H1 (cell line): ENCODE results near the gene C10orf95. TPM values are rescaled to one million over a fixed set of nuclear protein-coding genes. Genes with fewer than 3 reads are reported as not detected.

ENCODE experiments used
- CTCF ChIA-PET: fragments of 300-600 bp; sonication (Branson Sonifier 250); formaldehyde crosslinking; loops from one replicate; lab custom pipeline; 2021; ENCODE audit not compliant: partially characterized antibody; lab: Charles Lee
- POLR2A ChIA-PET: fragments of 300-600 bp; sonication (Branson Sonifier 250); formaldehyde crosslinking; loops from one replicate; lab custom pipeline; 2021; ENCODE audit warnings: inconsistent platforms; ENCODE audit not compliant: partially characterized antibody; lab: Charles Lee
- DNase-seq, 2 experiments: peaks; one replicate each; pipeline versions ENCODE4 v3.0.0 to v3.0.0-alpha.2; 2010 to 2022; ENCODE audit warnings: low spot score in 2 of 2, low read depth in 1 of 2, mixed read lengths in 1 of 2
- FAIRE-seq: peaks from 2 replicates; lab custom pipeline; 2011; peaks lifted over from hg19 to GRCh38; lab: Jason Lieb, UNC
- H2AFZ ChIP-seq: 2 replicates; pipeline ENCODE4 v1.8.1; 2012; ENCODE audit warnings: low read length, inconsistent platforms
- H2AK5ac ChIP-seq: 2 replicates; pipeline ENCODE4 v1.6.1; 2013; ENCODE audit warnings: low read depth, low read length
- H2BK120ac ChIP-seq: replicated peaks from 2 replicates; pipeline ENCODE3; 2013; ENCODE audit warnings: low read depth, low read length, inconsistent platforms
- H2BK12ac ChIP-seq: 2 replicates; pipeline ENCODE4 v1.6.1; 2013; ENCODE audit warnings: low read depth, low read length
- H2BK15ac ChIP-seq: 2 replicates; pipeline ENCODE4 v1.6.1; 2013; ENCODE audit warnings: low read length
- H2BK20ac ChIP-seq: 2 replicates; pipeline ENCODE4 v1.6.1; 2013; ENCODE audit warnings: low read length
- H2BK5ac ChIP-seq: 2 replicates; pipeline ENCODE4 v1.6.1; 2013; ENCODE audit warnings: low read depth, low read length
- H3K14ac ChIP-seq: 2 replicates; pipeline ENCODE4 v1.6.1; 2013; ENCODE audit warnings: inconsistent platforms; ENCODE audit not compliant: insufficient read length
- H3K18ac ChIP-seq: 2 replicates; pipeline ENCODE4 v1.6.1; 2013; ENCODE audit warnings: low read length; ENCODE audit errors: extremely low read depth
- H3K23ac ChIP-seq: 2 replicates; pipeline ENCODE4 v1.6.1; 2013; ENCODE audit warnings: inconsistent platforms; ENCODE audit not compliant: insufficient read length
- H3K23me2 ChIP-seq: 2 replicates; pipeline ENCODE4 v1.6.1; 2013; ENCODE audit warnings: low read depth, low read length
- H3K27ac ChIP-seq: 2 replicates; pipeline ENCODE4 v1.6.1; 2011; ENCODE audit warnings: low read depth, low read length, inconsistent platforms
- H3K27me3 ChIP-seq, 4 experiments: replicated peaks in 1 of 4; 1 replicate in 1 of 4; 2 replicates in 3 of 4; pipeline versions ENCODE4 v1.6.1 to v1.8.1; 2011 to 2013; ENCODE audit warnings: low read length in 3 of 4, mild to moderate bottlenecking in 3 of 4, inconsistent platforms in 2 of 4, mixed read lengths in 2 of 4, moderate library complexity in 1 of 4; ENCODE audit not compliant: control insufficient read depth in 3 of 4, insufficient read depth in 3 of 4; ENCODE audit errors: extremely low read depth in 1 of 4
- H3K36me3 ChIP-seq, 4 experiments: 2 replicates each; pipeline versions ENCODE4 v1.6.1 to v1.8.1; 2011 to 2013; ENCODE audit warnings: mild to moderate bottlenecking in 4 of 4, low read length in 3 of 4, moderate library complexity in 2 of 4, control low read depth in 1 of 4, inconsistent platforms in 1 of 4; ENCODE audit not compliant: insufficient read depth in 4 of 4, control insufficient read depth in 2 of 4
- H3K4ac ChIP-seq: replicated peaks from 2 replicates; pipeline ENCODE3; 2013; ENCODE audit warnings: low read length, low read depth, mixed read lengths, inconsistent platforms; ENCODE audit not compliant: insufficient read length
- H3K4me1 ChIP-seq, 4 experiments: replicated peaks in 1 of 4; 1 replicate in 1 of 4; 2 replicates in 3 of 4; pipeline versions ENCODE4 v1.6.1 to v1.8.1; 2011 to 2013; ENCODE audit warnings: low read length in 3 of 4, inconsistent platforms in 2 of 4, mixed read lengths in 1 of 4; ENCODE audit not compliant: insufficient read depth in 4 of 4, control insufficient read depth in 3 of 4
- H3K4me2 ChIP-seq, 2 experiments: 2 replicates each; pipeline versions ENCODE4 v1.6.1 to v1.8.1; 2011 to 2013; ENCODE audit warnings: low read depth in 2 of 2, low read length in 2 of 2, control low read depth in 1 of 2, inconsistent platforms in 1 of 2, mild to moderate bottlenecking in 1 of 2; ENCODE audit not compliant: insufficient read depth in 1 of 2
- H3K4me3 ChIP-seq, 4 experiments: fragments of 200-600, 300-600 bp in 1 of 4; sonication (generic), shearing (Covaris generic), sonication (Bioruptor Twin) in 1 of 4; 2 replicates each; pipeline versions ENCODE4 v1.5.1 to v1.8.1; 2011 to 2016; ENCODE audit warnings: low read length in 4 of 4, low read depth in 3 of 4, control low read depth in 2 of 4, inconsistent platforms in 2 of 4, mild to moderate bottlenecking in 2 of 4, mixed read lengths in 1 of 4, moderate library complexity in 1 of 4; ENCODE audit not compliant: insufficient read depth in 2 of 4; ENCODE audit errors: extremely low read depth in 1 of 4
- H3K56ac ChIP-seq: replicated peaks from 2 replicates; pipeline ENCODE3; 2013; ENCODE audit warnings: low read depth, mild to moderate bottlenecking, mixed read lengths, low read length, inconsistent platforms; ENCODE audit not compliant: insufficient read length
- H3K79me1 ChIP-seq: 2 replicates; pipeline ENCODE4 v1.6.1; 2013; ENCODE audit warnings: low read depth, low read length, control low read depth
- H3K79me2 ChIP-seq, 2 experiments: 2 replicates each; pipeline versions ENCODE4 v1.6.1 to v1.8.1; 2012 to 2013; ENCODE audit warnings: low read length in 2 of 2, mild to moderate bottlenecking in 2 of 2, inconsistent platforms in 1 of 2; ENCODE audit not compliant: insufficient read depth in 2 of 2, control insufficient read depth in 1 of 2
- H3K9ac ChIP-seq, 4 experiments: replicated peaks in 1 of 4; 1 replicate in 1 of 4; 2 replicates in 3 of 4; pipeline versions ENCODE4 v1.6.1 to v1.8.1; 2011 to 2013; ENCODE audit warnings: low read depth in 3 of 4, low read length in 3 of 4, control low read depth in 2 of 4, mild to moderate bottlenecking in 2 of 4, moderate library complexity in 2 of 4, inconsistent platforms in 1 of 4; ENCODE audit errors: extremely low read depth in 1 of 4
- H3K9me3 ChIP-seq, 2 experiments: 2 replicates each; pipeline versions ENCODE4 v1.6.1 to v1.8.1; 2012 to 2013; ENCODE audit warnings: mild to moderate bottlenecking in 2 of 2, moderate library complexity in 2 of 2, control low read depth in 1 of 2, inconsistent platforms in 1 of 2, low read depth in 1 of 2, low read length in 1 of 2, mixed read lengths in 1 of 2; ENCODE audit not compliant: insufficient read depth in 2 of 2
- H4K20me1 ChIP-seq, 2 experiments: replicated peaks in 1 of 2; 2 replicates each; pipeline versions ENCODE3 to v1.8.1; 2011 to 2013; ENCODE audit warnings: inconsistent platforms in 2 of 2, low read length in 2 of 2, mild to moderate bottlenecking in 1 of 2; ENCODE audit not compliant: insufficient read depth in 2 of 2, control insufficient read depth in 1 of 2
- H4K5ac ChIP-seq: 2 replicates; pipeline ENCODE4 v1.6.1; 2013; ENCODE audit warnings: low read length, low read depth, mixed read lengths, inconsistent platforms; ENCODE audit not compliant: insufficient read length
- H4K8ac ChIP-seq: 2 replicates; pipeline ENCODE4 v1.8.0; 2013; ENCODE audit warnings: mild to moderate bottlenecking, moderate library complexity, low read length, inconsistent platforms; ENCODE audit not compliant: insufficient read depth; ENCODE audit errors: extremely low read depth
- H4K91ac ChIP-seq: replicated peaks from 2 replicates; pipeline ENCODE3; 2013; ENCODE audit warnings: low read length, mixed read lengths, inconsistent platforms; ENCODE audit not compliant: insufficient read length
- CBX5 ChIP-seq: fragments of 300-800, 300-1000 bp; sonication (generic); IDR thresholded peaks from 2 replicates; pipeline ENCODE4 v1.7.1; 2016; ENCODE audit warnings: antibody characterized with exemption, low read length, low read depth
- CEBPB ChIP-seq: IDR thresholded peaks from 2 replicates; pipeline ENCODE4 v1.6.1; 2012; ENCODE audit warnings: low read depth, low read length
- CHD2 ChIP-seq: IDR thresholded peaks from 2 replicates; pipeline ENCODE4 v1.6.1; 2012; ENCODE audit warnings: low read length, improper control_type of control experiment
- FOSL1 ChIP-seq: IDR thresholded peaks from 2 replicates; pipeline ENCODE4 v1.6.1; 2011; ENCODE audit warnings: mild to moderate bottlenecking, low read depth, low read length, moderate library complexity; ENCODE audit not compliant: insufficient read depth
- GABPA ChIP-seq: IDR thresholded peaks from 2 replicates; pipeline ENCODE4 v1.6.1; 2011; ENCODE audit warnings: mild to moderate bottlenecking, low read length, moderate library complexity, borderline replicate concordance; ENCODE audit not compliant: insufficient read depth
- KDM4A ChIP-seq: IDR thresholded peaks from one replicate; pipeline ENCODE4 v1.7.1; 2012; ENCODE audit warnings: low read depth, mild to moderate bottlenecking, moderate library complexity, low read length, inconsistent platforms; ENCODE audit not compliant: severe bottlenecking
- MAX ChIP-seq: IDR thresholded peaks from 2 replicates; pipeline ENCODE4 v1.6.1; 2012; ENCODE audit warnings: inconsistent platforms
- RBBP5 ChIP-seq: IDR thresholded peaks from 2 replicates; pipeline ENCODE4 v1.7.1; 2012; ENCODE audit warnings: low read depth, mild to moderate bottlenecking, inconsistent platforms, low read length, moderate library complexity, borderline replicate concordance
- SAP30 ChIP-seq: fragments of 300-600 bp; sonication (generic); IDR thresholded peaks from 2 replicates; pipeline ENCODE4 v1.7.1; 2012; ENCODE audit warnings: low read length, moderate library complexity, mild to moderate bottlenecking, inconsistent platforms; ENCODE audit not compliant: insufficient read depth, insufficient replicate concordance
- SIN3A ChIP-seq, 2 experiments: IDR thresholded peaks in 1 of 2; conservative IDR thresholded peaks in 1 of 2; 2 replicates each; pipeline ENCODE4 v1.6.1; 2011 to 2012; ENCODE audit warnings: low read length in 2 of 2, improper control_type of control experiment in 1 of 2, low read depth in 1 of 2, mild to moderate bottlenecking in 1 of 2
- SIX5 ChIP-seq: IDR thresholded peaks from 2 replicates; pipeline ENCODE4 v1.6.1; 2011; ENCODE audit warnings: mild to moderate bottlenecking, low read depth, low read length
- SRF ChIP-seq: IDR thresholded peaks from 2 replicates; pipeline ENCODE4 v1.6.1; 2011; ENCODE audit warnings: mild to moderate bottlenecking, low read depth, low read length, moderate library complexity
- TBP ChIP-seq: IDR thresholded peaks from 2 replicates; pipeline ENCODE4 v1.6.1; 2011; ENCODE audit warnings: low read depth, low read length, improper control_type of control experiment
- YY1 ChIP-seq: IDR thresholded peaks from 2 replicates; pipeline ENCODE4 v1.6.1; 2011; ENCODE audit warnings: low read depth, mild to moderate bottlenecking, low read length
- WGBS, 2 experiments: shearing (Covaris generic) in 1 of 2; methylation state at CpG; one replicate each; pipeline versions ENCODE4 v1.1.6 to v1.1.7; 2013 to 2015; ENCODE audit warnings: low lambda C conversion rate in 2 of 2, mixed read lengths in 2 of 2, inconsistent platforms in 1 of 2, low coverage in 1 of 2, missing lambda C conversion rate in 1 of 2; ENCODE audit not compliant: insufficient replicate concordance in 2 of 2, insufficient coverage in 1 of 2, insufficient read length in 1 of 2; ENCODE audit errors: extremely low coverage in 1 of 2, missing lambda C conversion rate in 1 of 2; 5-methylcytosine and 5-hydroxymethylcytosine counted together
- polyA plus RNA-seq, 7 experiments: library from polyadenylated mRNA; depleted of rRNA in 3 of 7; stranded (reverse) in 5 of 7; unstranded in 2 of 7; fragments of >200 nt in 5 of 7; fragments of 200-250 nt in 2 of 7; gene quantifications; 1 replicate in 5 of 7; 2 replicates in 1 of 7; 4 replicates in 1 of 7; pipeline versions ENCODE4 v1.2.1 to v1.2.3, GENCODE V29; 2011 to 2013; ENCODE audit warnings: missing spikeins in 2 of 7, mixed read lengths in 2 of 7
- total RNA-seq: library from RNA; stranded (reverse); fragmentation: NEBNext Ultra II Directional; extraction: Animal tissue kit (Norgen Biotek cat#: 25700); gene quantifications from 2 replicates; pipeline ENCODE4 v1.2.1, GENCODE V29; 2021

Gene C10orf95
- total and polyA plus RNA-seq, 2 of the 8 experiments (the other 6 are each of a cell fraction or from before 2014, with no cell fraction given), result 0.34 to 0.48 TPM

- Histone ChIP-seq H3K4me1 (peaks cover 8 to 31% (median 19%) of the 10 kb centered on the region in 4 experiments), H2BK12ac (no peak overlapping the region), H4K5ac (no peak overlapping the region), H3K9me3 (no peaks in the 10 kb centered on the region), H3K4me3 (no peak overlapping the region), H4K20me1 (no peaks in the 10 kb centered on the region), H2BK120ac (no peak overlapping the region), H3K23ac (no peak overlapping the region), H2BK15ac (no peak overlapping the region), H3K23me2 (peaks cover 5% of the 10 kb centered on the region; the same call in 1 of the 2 replicates), H3K4me2 (no peak overlapping the region), H3K27ac (no peak overlapping the region), H3K18ac (no peak overlapping the region; the same call in 1 of the 2 replicates), H2AFZ (no peak overlapping the region), H2BK20ac (no peak overlapping the region), H3K56ac (no peak overlapping the region), H3K4ac (no peak overlapping the region), H3K79me1 (no peaks in the 10 kb centered on the region; the same call in 1 of the 2 replicates), H2AK5ac (no peak overlapping the region), H4K91ac (no peak overlapping the region), H3K36me3 (peaks cover 0 to 19% (median 4%) of the 10 kb centered on the region in 4 experiments; a peak in 3 of 8 replicates), H3K27me3 (peaks cover 0 to 5% (median 0%) of the 10 kb centered on the region in 4 experiments; a peak in 1 of 7 replicates), H2BK5ac (no peak overlapping the region), H4K8ac (no peak overlapping the region), H3K9ac (no peak overlapping the region), H3K79me2 (no peaks in the 10 kb centered on the region), H3K14ac (no peak overlapping the region)
- ChIA-PET POLR2A (interaction anchor here (1.3 to 5.7 kb wide), 3 partner anchors 8 to 37 kb away, joined by 3 to 41 read pairs (median 5); partner anchors contain the start of gene FBXL15), CTCF (interaction anchor here (1.2 kb wide), 2 partner anchors 20 to 34 kb away, joined by 3 read pairs; no protein-coding TSS in a partner anchor)
- DNase-seq (no peak), FAIRE-seq (no peak)
- 95% methylated on average over 3 of the region's 4 CpGs; no CpG with 5 or more reads in 1 of the 2 experiments for WGBS, 2 experiments
- no peak for TF ChIP-seq TBP
- no peak for TF ChIP-seq SIN3A (conservative IDR thresholded peaks at IDR 0.05 in 1 of 2, IDR thresholded peaks at IDR 0.05 in 1 of 2; ENCODE audit: low read depth in 1 of 2, low read length in 2 of 2)
- no peak for TF ChIP-seq CHD2
- no peak for TF ChIP-seq KDM4A
- no peak for TF ChIP-seq MAX
- no peak for TF ChIP-seq SAP30
- no peak for TF ChIP-seq CBX5
- TF ChIP-seq CEBPB, result no peak
- TF ChIP-seq SIX5, result no peak
- no peak for TF ChIP-seq YY1
- no peak for TF ChIP-seq GABPA
- no peak for TF ChIP-seq RBBP5
- no peak for TF ChIP-seq FOSL1
- no peak for TF ChIP-seq SRF
Measured at GRCh38 chr10:102458656-102459055, 7.3 kb upstream of the C10orf95 start.
